GM19463 (cell line): ENCODE measurements around the gene CD99L2.
"Not testable (repeated sequence)": the region's sequence is repeated elsewhere in the genome, so short reads cannot be mapped to it uniquely, and the experiment has no call there.

Experiments
- ATAC-seq: cut with Tn5 transposase; IDR thresholded peaks from one replicate; pipeline ENCODE4 v1.9.1; 2021; ENCODE audit warnings: mild to moderate bottlenecking, moderate library complexity; ENCODE audit not compliant: unreplicated experiment

Gene CD99L2

GRCh38 chrX:150897421-150898320, 797 bp downstream of the CD99L2 start:
- ATAC-seq = peak; percentile 1

- no peak for ATAC-seq
Observed at GRCh38 chrX:150896632-150897031, 1.8 kb downstream of the CD99L2 start.

GRCh38 chrX:150893936-150894335, 4.5 kb downstream of the CD99L2 start:
- no peak for ATAC-seq

DNA sequence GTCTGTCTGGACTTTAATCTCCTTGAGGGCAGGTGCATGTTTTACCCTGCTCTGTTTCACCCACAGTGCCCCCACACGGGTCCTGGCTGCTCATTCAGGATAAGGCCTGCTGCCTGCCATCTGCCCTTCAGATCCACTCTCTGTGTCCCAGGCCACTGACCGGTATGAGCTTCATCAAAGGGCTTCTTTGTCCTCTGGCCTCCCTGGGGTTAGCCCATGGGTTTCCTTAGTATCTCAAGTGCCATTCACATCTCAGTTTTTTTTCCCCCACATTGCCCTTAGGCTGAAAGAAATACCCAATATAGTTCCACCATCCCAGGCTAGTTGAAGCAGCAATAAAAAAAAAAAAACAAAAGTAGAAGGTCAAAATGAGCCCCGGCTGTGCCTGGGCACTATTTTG, 9.3 kb downstream of the CD99L2 start:
- no peak for ATAC-seq

DNA sequence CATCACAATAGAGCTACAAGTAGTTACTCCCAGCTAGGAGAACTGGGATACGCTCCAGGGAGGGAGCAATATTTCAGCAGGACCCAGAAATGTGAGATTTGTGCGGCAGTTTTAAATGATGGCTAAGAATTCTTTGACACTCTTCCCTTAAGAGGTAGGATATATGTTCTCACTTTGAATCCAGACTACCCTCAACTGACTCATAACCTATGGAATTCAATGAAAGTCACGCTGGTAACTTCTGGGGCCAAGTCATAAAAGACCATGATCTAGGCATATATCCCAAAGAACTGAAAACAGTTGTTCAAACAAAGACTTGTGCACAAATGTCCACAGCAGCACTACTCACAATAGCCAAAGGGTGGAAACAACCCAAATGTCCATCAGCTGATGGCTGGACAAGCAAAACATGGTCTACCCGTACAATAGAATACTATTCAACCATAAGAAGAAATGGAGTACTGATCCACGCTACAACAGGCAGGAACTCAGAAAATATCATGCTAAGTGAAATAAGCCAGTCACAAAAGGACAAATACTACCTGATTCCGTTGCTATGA, 10.5 kb downstream of the CD99L2 start:
- no peak for ATAC-seq

- not testable (repeated sequence) for ATAC-seq
Observed at GRCh38 chrX:150887268-150887667, 11.2 kb downstream of the CD99L2 start.

- no peak for ATAC-seq
Observed at GRCh38 chrX:150886381-150886780, 12.1 kb downstream of the CD99L2 start.

GRCh38 chrX:150880808-150881165, 17.7 kb downstream of the CD99L2 start:
- no peak for ATAC-seq

DNA sequence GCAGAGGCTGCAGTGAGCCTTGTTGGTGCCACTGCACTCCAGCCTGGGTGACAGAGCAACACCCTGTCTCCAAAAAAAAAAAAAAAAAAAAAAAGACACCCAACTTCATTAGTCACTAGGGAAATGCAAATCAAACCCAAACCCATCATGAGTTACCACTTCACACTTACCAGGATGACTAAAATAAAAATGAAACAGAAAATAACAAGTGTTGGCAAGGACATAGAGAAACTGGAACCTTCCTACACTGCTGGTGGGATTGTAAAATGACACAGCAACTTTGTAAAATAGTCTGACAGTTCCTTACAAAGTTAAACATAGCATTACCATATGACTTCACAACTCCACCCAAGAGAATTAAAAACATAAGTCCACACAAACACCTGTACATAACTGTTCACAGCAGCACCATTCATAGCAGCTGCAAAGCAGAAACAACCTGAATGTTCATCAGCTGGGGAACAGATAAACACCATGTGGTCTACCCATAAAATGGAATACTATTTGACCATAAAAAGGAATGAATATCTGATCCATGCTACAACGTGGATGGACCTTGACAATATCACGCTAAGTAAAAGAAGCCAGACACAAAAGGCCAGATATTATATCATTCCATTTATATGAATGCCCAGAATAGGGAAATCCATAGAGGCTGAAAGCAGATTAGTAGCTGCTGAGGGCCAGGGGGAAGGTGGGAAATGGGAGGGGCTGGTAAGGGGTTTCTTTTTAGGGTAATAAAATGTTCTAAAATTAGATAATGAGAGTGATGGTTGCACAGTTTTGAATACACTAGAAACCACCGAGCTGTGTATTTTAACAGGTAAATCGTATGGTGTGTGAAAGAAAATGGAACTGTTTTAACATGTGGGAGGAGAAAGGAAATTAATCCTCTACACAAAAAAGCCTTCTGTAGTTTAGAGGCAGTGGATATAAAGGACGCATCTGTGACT, 18.3 kb downstream of the CD99L2 start:
- peak; percentile 85 for ATAC-seq

- ATAC-seq = not testable (repeated sequence)
Observed at GRCh38 chrX:150875621-150876020, 22.8 kb downstream of the CD99L2 start.

GRCh38 chrX:150874448-150874847, 24.0 kb downstream of the CD99L2 start:
- no peak for ATAC-seq

DNA sequence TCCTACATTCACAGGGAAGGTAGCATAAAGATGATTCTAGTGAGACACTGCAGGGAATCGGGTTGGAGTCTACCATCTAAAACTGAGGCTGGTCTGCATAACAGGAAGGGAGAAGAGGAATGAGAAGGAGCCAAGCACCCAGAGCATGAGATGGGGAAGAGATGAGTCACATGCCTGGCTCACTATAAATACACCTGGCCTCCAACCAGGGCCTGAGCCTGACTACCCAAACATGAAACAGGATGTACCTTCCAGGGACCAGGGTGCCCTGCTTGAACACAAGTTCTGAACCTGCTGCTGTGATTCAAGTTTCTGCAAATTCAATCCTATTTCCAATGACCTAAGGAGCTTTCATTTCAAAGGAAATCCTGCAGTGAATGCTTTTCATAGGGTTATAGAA, 24.9 kb downstream of the CD99L2 start:
- peak; percentile 59 for ATAC-seq

DNA sequence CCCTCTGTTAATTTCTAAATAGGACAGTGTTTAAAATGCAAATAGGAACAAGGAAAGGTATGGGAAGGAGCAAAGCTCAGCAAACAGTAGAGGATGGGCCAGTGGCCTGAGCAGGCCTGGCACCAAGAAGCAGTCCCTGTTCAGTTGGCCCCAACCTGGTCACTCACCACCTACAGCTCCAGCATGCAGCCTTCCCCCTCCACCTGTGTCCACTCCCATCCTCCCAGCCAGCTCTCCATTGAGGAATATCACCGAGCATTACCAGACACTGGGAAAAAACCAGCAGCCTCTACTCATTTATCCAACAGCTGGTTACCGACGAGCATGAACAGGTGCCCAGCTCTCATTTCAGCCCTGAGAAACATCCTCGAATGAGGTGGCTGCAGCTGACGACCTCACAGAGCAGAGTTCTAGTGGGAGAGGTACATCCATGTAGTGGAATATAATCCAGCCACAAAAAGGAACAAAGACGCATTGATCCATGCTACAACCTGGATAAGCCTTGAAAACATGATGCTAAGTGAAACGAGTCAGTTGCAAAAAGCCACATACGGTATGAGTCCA, 25.6 kb downstream of the CD99L2 start:
- ATAC-seq = no peak

DNA sequence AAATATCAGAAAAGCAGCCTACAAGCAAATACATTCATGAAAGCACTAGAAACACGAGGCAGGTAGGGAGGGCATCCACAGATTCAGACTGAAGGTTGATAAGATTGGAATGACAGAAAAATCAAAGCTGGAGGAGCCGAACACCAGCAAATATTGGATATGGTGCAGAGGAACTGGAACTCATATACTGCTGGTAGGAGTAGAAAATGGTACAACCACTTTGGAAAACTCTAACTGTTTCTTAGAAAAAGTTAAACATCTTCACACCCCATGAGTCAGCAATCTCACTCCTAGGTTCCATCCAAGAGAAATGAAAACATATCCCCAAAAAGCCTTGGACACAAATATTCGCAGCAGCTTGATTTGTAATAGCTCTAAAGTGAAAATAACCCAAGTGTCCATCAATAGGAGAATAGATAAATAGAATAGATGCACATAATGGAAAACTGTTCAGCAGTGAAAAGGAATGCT, 27.1 kb downstream of the CD99L2 start:
- no peak for ATAC-seq

- no peak for ATAC-seq
Observed at GRCh38 chrX:150870487-150871340, 27.8 kb downstream of the CD99L2 start.

DNA sequence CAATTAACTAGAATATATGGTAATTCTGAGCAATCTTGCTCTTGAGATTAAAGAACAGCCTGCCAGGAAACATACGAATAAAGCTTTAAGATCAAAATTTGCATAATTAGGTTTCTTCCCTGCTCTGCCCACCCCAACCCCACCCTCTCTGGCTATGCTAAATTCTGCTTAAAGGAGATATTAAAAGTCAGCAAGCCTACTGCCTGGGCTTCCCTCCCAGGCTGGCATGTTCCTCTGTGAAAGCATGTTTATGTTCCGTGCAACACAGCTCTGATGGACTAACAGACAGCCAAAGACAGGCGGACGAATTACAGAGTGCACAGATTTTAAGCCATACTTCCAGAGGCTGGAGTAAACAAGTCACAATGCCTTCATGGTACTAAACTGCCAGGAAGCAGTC, 28.4 kb downstream of the CD99L2 start:
- ATAC-seq = no peak

DNA sequence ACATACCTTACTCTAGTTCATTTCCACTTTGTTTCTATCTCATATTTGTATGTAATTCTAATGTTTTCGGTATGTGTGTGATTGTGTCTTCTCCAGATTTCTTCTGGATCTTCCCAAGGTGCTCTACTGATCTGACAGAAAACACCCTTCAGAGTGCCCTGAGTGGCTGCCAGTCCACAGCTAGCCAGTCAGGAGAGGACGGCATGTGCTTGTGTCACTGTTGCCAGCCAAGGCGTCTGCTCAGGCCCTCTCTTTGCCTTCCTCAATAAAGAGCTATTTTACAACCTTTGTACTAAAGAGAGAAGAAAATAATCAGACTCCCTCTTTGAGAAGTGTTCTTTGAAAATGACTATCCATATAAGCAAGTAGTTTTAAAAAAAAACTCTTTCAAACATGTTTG, 29.0 kb downstream of the CD99L2 start:
- ATAC-seq = no peak

- ATAC-seq = no peak
Observed at GRCh38 chrX:150868625-150869024, 29.8 kb downstream of the CD99L2 start.

GRCh38 chrX:150864127-150864526, 34.3 kb downstream of the CD99L2 start:
- ATAC-seq = no peak

DNA sequence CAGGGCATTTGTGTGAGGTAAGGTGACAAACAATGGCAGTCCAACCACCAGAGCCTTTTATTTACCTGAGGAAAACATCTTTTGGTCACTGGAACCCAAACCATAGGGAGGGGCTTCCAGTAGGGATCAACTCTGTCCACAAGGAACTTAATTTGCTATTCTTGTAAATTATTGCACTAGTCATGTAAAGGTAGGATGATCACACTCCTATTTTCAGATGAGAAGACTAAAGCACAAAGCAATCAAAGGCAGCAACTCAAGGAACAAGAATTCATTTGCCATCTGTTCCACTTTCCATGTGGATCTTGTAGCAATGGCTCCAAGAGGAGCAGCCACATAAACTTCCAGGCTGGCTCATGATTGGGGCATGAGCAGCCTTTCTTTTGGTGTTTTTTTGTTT, 35.3 kb downstream of the CD99L2 start:
- no peak for ATAC-seq
